ENCODE results near the gene NLRP11. TPM values are rescaled to one million over a fixed set of nuclear protein-coding genes. Genes with fewer than 3 reads are reported as not detected.

The NLRP11 gene
- total and polyA plus RNA-seq, 2 experiments from 2014 or later, result not detected

- Histone ChIP-seq H3F3A (replicated peaks; ENCODE audit: low read depth) (no peaks in the 10 kb centered on the region), H3K36me3 (ENCODE audit: insufficient read depth) (no peaks in the 10 kb centered on the region), H2AFZ (no peak overlapping the region), H4K20me1 (replicated peaks; ENCODE audit: insufficient read depth) (no peaks in the 10 kb centered on the region), H3K4me2 (no peak overlapping the region), H3K9me2 (ENCODE audit: insufficient read depth) (peaks cover 4% of the 10 kb centered on the region; the same call in 1 of the 2 replicates), H3K4me3 (no peak overlapping the region), H3K27me3 (ENCODE audit: insufficient read depth) (no peaks in the 10 kb centered on the region), H3K79me2 (replicated peaks; ENCODE audit: insufficient read depth) (no peaks in the 10 kb centered on the region), H3K27ac (ENCODE audit: low read depth) (no peak overlapping the region), H3K4me1 (ENCODE audit: insufficient read depth) (no peaks in the 10 kb centered on the region)
- Mint-ChIP-seq H3K36me3 (ENCODE audit: low read depth) (peaks cover 18% of the 10 kb centered on the region; the same call in 2 of the 3 replicates), H3K27ac (no peak overlapping the region), H3K4me1 (no peaks in the 10 kb centered on the region), H3K27me3 (ENCODE audit: insufficient read depth, low read depth, poor library complexity) (peaks cover 4% of the 10 kb centered on the region), H3K9me3 (peaks cover 100% of the 10 kb centered on the region), H3K4me3 (no peak overlapping the region)
- no peak for DNase-seq (ENCODE audit: low spot score)
- no peak for TF ChIP-seq POLR2AphosphoS5 (IDR thresholded peaks at IDR 0.05; ENCODE audit: low read depth)
- TF ChIP-seq, protein P1, sequence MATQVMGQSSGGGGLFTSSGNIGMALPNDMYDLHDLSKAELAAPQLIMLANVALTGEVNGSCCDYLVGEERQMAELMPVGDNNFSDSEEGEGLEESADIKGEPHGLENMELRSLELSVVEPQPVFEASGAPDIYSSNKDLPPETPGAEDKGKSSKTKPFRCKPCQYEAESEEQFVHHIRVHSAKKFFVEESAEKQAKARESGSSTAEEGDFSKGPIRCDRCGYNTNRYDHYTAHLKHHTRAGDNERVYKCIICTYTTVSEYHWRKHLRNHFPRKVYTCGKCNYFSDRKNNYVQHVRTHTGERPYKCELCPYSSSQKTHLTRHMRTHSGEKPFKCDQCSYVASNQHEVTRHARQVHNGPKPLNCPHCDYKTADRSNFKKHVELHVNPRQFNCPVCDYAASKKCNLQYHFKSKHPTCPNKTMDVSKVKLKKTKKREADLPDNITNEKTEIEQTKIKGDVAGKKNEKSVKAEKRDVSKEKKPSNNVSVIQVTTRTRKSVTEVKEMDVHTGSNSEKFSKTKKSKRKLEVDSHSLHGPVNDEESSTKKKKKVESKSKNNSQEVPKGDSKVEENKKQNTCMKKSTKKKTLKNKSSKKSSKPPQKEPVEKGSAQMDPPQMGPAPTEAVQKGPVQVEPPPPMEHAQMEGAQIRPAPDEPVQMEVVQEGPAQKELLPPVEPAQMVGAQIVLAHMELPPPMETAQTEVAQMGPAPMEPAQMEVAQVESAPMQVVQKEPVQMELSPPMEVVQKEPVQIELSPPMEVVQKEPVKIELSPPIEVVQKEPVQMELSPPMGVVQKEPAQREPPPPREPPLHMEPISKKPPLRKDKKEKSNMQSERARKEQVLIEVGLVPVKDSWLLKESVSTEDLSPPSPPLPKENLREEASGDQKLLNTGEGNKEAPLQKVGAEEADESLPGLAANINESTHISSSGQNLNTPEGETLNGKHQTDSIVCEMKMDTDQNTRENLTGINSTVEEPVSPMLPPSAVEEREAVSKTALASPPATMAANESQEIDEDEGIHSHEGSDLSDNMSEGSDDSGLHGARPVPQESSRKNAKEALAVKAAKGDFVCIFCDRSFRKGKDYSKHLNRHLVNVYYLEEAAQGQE (IDR thresholded peaks at IDR 0.05; ENCODE audit: unreplicated experiment), result no peak
- no peak for TF ChIP-seq ETS1 (IDR thresholded peaks at IDR 0.05)
- no peak for TF ChIP-seq NANOG (IDR thresholded peaks at IDR 0.05; ENCODE audit: borderline replicate concordance)
- TF ChIP-seq, protein P2, sequence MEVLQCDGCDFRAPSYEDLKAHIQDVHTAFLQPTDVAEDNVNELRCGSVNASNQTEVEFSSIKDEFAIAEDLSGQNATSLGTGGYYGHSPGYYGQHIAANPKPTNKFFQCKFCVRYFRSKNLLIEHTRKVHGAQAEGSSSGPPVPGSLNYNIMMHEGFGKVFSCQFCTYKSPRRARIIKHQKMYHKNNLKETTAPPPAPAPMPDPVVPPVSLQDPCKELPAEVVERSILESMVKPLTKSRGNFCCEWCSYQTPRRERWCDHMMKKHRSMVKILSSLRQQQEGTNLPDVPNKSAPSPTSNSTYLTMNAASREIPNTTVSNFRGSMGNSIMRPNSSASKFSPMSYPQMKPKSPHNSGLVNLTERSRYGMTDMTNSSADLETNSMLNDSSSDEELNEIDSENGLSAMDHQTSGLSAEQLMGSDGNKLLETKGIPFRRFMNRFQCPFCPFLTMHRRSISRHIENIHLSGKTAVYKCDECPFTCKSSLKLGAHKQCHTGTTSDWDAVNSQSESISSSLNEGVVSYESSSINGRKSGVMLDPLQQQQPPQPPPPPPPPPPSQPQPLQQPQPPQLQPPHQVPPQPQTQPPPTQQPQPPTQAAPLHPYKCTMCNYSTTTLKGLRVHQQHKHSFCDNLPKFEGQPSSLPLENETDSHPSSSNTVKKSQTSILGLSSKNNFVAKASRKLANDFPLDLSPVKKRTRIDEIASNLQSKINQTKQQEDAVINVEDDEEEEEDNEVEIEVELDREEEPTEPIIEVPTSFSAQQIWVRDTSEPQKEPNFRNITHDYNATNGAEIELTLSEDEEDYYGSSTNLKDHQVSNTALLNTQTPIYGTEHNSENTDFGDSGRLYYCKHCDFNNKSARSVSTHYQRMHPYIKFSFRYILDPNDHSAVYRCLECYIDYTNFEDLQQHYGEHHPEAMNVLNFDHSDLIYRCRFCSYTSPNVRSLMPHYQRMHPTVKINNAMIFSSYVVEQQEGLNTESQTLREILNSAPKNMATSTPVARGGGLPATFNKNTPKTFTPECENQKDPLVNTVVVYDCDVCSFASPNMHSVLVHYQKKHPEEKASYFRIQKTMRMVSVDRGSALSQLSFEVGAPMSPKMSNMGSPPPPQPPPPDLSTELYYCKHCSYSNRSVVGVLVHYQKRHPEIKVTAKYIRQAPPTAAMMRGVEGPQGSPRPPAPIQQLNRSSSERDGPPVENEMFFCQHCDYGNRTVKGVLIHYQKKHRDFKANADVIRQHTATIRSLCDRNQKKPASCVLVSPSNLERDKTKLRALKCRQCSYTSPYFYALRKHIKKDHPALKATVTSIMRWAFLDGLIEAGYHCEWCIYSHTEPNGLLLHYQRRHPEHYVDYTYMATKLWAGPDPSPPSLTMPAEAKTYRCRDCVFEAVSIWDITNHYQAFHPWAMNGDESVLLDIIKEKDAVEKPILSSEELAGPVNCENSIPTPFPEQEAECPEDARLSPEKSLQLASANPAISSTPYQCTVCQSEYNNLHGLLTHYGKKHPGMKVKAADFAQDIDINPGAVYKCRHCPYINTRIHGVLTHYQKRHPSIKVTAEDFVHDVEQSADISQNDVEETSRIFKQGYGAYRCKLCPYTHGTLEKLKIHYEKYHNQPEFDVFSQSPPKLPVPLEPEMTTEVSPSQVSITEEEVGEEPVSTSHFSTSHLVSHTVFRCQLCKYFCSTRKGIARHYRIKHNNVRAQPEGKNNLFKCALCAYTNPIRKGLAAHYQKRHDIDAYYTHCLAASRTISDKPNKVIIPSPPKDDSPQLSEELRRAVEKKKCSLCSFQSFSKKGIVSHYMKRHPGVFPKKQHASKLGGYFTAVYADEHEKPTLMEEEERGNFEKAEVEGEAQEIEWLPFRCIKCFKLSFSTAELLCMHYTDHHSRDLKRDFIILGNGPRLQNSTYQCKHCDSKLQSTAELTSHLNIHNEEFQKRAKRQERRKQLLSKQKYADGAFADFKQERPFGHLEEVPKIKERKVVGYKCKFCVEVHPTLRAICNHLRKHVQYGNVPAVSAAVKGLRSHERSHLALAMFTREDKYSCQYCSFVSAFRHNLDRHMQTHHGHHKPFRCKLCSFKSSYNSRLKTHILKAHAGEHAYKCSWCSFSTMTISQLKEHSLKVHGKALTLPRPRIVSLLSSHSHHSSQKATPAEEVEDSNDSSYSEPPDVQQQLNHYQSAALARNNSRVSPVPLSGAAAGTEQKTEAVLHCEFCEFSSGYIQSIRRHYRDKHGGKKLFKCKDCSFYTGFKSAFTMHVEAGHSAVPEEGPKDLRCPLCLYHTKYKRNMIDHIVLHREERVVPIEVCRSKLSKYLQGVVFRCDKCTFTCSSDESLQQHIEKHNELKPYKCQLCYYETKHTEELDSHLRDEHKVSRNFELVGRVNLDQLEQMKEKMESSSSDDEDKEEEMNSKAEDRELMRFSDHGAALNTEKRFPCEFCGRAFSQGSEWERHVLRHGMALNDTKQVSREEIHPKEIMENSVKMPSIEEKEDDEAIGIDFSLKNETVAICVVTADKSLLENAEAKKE (CRISPR knock-in tag; IDR thresholded peaks at IDR 0.05), result no peak
- TF ChIP-seq, protein P3, sequence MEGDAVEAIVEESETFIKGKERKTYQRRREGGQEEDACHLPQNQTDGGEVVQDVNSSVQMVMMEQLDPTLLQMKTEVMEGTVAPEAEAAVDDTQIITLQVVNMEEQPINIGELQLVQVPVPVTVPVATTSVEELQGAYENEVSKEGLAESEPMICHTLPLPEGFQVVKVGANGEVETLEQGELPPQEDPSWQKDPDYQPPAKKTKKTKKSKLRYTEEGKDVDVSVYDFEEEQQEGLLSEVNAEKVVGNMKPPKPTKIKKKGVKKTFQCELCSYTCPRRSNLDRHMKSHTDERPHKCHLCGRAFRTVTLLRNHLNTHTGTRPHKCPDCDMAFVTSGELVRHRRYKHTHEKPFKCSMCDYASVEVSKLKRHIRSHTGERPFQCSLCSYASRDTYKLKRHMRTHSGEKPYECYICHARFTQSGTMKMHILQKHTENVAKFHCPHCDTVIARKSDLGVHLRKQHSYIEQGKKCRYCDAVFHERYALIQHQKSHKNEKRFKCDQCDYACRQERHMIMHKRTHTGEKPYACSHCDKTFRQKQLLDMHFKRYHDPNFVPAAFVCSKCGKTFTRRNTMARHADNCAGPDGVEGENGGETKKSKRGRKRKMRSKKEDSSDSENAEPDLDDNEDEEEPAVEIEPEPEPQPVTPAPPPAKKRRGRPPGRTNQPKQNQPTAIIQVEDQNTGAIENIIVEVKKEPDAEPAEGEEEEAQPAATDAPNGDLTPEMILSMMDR (conservative IDR thresholded peaks at IDR 0.05; ENCODE audit: low read depth in 2 of 2), result no peak
- TF ChIP-seq JUNB (IDR thresholded peaks at IDR 0.05; ENCODE audit: unreplicated experiment), result no peak
- TF ChIP-seq ZNF331 (CRISPR knock-in tag; IDR thresholded peaks at IDR 0.05; ENCODE audit: low read depth), result no peak
- ATAC-seq, result no peak
Measured at GRCh38 chr19:55812449-55812848, 19.4 kb downstream of the NLRP11 start.

Measured in GM23338 (cell line).